ENCODE results near the gene SLC43A1. TPM values are rescaled to one million over a fixed set of nuclear protein-coding genes. Genes with fewer than 3 reads are reported as not detected.

SLC43A1 gene
- total and polyA plus RNA-seq, 12 donors, result 3.4 to 16.5 (median 5.0) TPM

GRCh38 chr11:57490456-57491248 is 24.9 kb downstream of the SLC43A1 start:
- ATAC-seq, result peak in 1 of 8 donors; percentile 18
- TF ChIP-seq, protein P1, sequence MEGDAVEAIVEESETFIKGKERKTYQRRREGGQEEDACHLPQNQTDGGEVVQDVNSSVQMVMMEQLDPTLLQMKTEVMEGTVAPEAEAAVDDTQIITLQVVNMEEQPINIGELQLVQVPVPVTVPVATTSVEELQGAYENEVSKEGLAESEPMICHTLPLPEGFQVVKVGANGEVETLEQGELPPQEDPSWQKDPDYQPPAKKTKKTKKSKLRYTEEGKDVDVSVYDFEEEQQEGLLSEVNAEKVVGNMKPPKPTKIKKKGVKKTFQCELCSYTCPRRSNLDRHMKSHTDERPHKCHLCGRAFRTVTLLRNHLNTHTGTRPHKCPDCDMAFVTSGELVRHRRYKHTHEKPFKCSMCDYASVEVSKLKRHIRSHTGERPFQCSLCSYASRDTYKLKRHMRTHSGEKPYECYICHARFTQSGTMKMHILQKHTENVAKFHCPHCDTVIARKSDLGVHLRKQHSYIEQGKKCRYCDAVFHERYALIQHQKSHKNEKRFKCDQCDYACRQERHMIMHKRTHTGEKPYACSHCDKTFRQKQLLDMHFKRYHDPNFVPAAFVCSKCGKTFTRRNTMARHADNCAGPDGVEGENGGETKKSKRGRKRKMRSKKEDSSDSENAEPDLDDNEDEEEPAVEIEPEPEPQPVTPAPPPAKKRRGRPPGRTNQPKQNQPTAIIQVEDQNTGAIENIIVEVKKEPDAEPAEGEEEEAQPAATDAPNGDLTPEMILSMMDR (IDR thresholded peaks at IDR 0.05), result no peak
- Histone ChIP-seq H3K9me3 (no peaks in the 10 kb centered on the region), H3K4me1 (peaks cover 0 to 4% (median 0%) of the 10 kb centered on the region in 9 donors), H3K27me3 (no peaks in the 10 kb centered on the region), H3K36me3 (peaks cover 0 to 65% (median 4%) of the 10 kb centered on the region in 9 donors), H3K27ac (no peak overlapping the region), H3K4me3 (no peak overlapping the region)
- no peak for DNase-seq
- WGBS, 2 donors, result 93 to 94% methylated on average over 9 of the region's 9 CpGs
- intact Hi-C loops (cut with DNase I), result loop anchor here in 3 of 10 donors (5.0 to 10.0 kb wide), 2 partner anchors 37 to 154 kb away; partner anchors contain the start of gene YPEL4 (in 1 of the 3)

DNA sequence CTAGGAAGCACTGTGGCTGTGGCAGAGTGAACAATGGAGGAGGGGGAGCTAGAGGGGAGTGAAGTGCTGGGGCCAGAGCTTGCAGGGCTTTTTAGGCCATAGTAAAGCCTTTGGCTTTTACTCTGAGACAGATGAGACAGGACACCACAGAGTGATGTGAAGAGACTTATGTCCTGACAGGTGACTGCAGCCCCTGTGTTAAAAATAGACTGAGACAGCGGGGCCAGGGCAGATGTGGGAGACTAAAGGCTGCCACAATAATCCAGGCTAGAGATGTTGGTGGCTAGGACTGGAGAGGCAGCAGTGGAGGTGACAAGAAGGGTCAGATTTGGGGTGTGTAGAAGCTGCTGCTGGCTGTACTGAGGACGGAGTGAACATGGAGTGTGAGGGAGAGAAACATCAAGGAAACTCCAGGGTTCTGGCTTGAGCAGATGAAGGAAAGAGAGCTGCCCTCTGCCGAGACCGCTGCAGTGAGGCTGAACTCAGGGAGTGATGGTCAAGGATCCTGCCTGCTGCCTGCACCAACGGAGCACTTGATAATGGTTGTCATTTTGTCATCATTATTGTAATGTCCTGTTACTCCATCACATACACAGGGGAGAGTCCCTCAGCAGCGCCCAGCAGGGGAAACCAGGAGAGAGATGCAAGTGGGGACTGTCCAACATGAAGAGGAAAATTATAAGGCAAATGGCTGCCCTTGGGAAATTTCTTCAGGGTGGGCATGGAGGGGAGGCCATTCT is 27.4 kb downstream of the SLC43A1 start:
- no peaks in the 10 kb centered on the region for H3K9me3 ChIP-seq
- WGBS, 2 donors, result 77 to 84% methylated on average over 6 of the region's 6 CpGs
- no peak overlapping the region for H3K27ac ChIP-seq
- H3K27me3 ChIP-seq, result peaks cover 0 to 19% (median 9%) of the 10 kb centered on the region in 7 donors
- peaks cover under 1 to 20% (median 6%) of the 10 kb centered on the region in 9 donors for H3K4me1 ChIP-seq
- H3K4me3 ChIP-seq, result no peak overlapping the region
- no peak for DNase-seq
- intact Hi-C loops (cut with DNase I), result loop anchor here in 1 of 10 donors (10.0 kb wide), 1 partner anchor 143 kb away; no protein-coding TSS in a partner anchor
- peaks cover 0 to 74% (median 8%) of the 10 kb centered on the region in 9 donors for H3K36me3 ChIP-seq
- TF ChIP-seq, protein P1 (IDR thresholded peaks at IDR 0.05), result no peak
- ATAC-seq, result no peak

GRCh38 chr11:57487021-57487778 is 28.3 kb downstream of the SLC43A1 start:
- no peak for ATAC-seq
- H3K27me3 ChIP-seq, result peaks cover 0 to 28% (median 18%) of the 10 kb centered on the region in 7 donors

More at GRCh38 chr11:57487021-57487778, 28.3 kb downstream of the SLC43A1 start:
- Histone ChIP-seq H3K36me3 (peaks cover 0 to 74% (median 8%) of the 10 kb centered on the region in 9 donors), H3K27ac (no peak overlapping the region), H3K4me1 (peaks cover 8 to 29% (median 15%) of the 10 kb centered on the region in 9 donors), H3K4me3 (no peak overlapping the region), H3K9me3 (no peaks in the 10 kb centered on the region)
- 92 to 94% methylated on average over 15 of the region's 15 CpGs for WGBS, 2 donors
- intact Hi-C loops (cut with DNase I), result loop anchor here in 1 of 10 donors (10.0 kb wide), 1 partner anchor 142 kb away; no protein-coding TSS in a partner anchor
- no peak for DNase-seq
- TF ChIP-seq, protein P1 (IDR thresholded peaks at IDR 0.05), result no peak
